Activated CD4-positive, alpha-beta T cell treated with anti-CD3 and anti-CD28 coated beads, Interleukin-2, amount 50 U/mL, for 1 hour (primary cell): ENCODE measurements around the gene EHD1.

Source experiments
- DNase-seq: peaks from one replicate; pipeline ENCODE4 v3.0.0-alpha.2; 2020

Gene EHD1

GRCh38 chr11:64871492-64871891 is 6.9 kb downstream of the EHD1 start:
- DNase-seq = no peak

- DNase-seq = no peak
These were observed 7.4 kb downstream of the EHD1 start for GRCh38 chr11:64870893-64871466.

DNA sequence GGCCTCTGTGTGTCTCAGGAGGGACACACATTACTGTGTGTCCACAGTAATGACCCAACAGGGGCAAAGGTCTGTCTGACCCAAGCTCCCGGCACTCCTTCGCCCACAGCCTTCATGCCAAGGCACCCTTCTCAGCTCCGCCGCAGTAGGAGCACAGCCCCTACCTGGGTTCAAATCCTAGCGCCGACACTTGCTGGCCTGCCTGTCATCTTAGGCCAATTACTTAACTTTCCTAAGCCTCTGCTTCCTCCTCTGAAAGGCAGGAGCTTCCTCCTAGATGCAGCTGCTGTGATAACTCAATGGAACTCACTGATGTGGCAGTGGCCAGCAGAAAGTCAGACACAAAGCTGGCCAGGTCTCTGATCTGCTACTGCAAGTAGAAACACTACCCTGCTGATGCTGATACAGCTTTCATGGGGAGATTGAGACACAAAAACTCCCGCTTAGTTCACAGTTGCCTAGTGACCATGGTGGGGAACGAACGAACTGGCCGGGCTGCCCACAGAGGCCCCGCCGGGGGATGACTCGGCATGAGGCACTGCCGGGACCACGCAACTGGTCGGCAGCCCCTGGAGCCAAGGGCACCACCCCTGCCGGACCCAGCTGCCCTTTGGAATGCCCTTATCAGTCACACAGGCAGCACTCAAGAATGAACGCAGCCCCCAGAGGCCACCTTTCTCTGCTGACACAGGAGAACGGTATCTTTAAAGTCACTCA is 8.1 kb downstream of the EHD1 start:
- no peak for DNase-seq

GRCh38 chr11:64869571-64870175 is 8.7 kb downstream of the EHD1 start:
- no peak for DNase-seq

GRCh38 chr11:64868904-64869570 is 9.4 kb downstream of the EHD1 start:
- no peak for DNase-seq

- no peak for DNase-seq
These were observed 10.5 kb downstream of the EHD1 start for GRCh38 chr11:64867748-64868462.

DNA sequence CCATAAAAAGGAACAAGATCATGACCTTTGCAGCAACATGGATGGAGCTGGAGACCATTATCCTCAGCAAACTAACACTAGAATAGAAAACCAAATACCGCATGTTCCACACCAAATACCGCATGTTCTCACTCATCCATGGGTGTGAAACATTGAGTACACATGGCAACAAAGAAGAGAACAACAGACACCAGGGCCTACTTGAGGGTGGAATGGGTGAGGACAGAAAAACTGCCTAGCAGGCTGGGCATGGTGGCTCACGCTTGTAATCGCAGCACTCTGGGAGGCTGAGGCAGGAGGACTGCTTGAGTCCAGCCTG is 12.3 kb downstream of the EHD1 start:
- no peak for DNase-seq

GRCh38 chr11:64865286-64866172 is 12.9 kb downstream of the EHD1 start:
- DNase-seq = no peak

- no peak for DNase-seq
These were observed 13.7 kb downstream of the EHD1 start for GRCh38 chr11:64864473-64865285.

DNA sequence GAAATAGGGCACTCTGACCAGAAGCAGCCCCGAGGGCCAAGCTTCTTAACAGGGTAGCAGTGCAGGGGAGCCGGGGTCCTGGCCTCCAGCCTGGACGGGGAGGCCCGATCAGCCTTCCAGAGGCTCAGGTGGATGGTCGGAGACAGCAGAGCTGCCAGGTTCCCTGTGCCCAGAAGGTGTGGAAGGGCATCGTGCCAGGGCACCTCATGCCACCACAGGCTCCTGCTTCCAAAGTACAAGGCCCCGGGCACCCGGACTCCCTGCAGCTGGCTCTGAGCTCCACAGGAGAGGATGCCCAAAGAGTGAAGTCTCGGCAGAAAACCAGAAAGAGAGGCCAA is 14.3 kb downstream of the EHD1 start:
- no peak for DNase-seq

- DNase-seq = no peak
These were observed 14.9 kb downstream of the EHD1 start for GRCh38 chr11:64863391-64864060.

DNA sequence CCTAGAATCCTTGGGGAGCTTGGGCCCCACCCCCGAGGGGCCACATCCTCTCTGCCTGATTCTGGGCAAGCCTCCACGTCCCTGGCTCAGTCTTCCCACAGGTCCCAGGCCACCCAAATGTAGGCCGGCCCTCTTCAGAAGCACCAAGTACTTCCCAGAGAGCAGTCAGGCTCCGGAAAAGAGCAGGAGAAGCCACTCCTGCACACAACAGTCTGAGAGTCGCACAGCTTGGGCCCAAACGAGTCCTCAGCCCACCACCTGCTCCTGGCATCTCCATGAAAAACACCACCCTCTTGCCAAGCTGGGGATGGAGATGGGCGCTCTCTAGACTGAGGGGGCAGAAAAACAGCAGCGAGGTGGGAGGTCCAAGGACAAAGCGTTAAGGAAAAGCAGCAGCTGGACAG is 15.4 kb downstream of the EHD1 start:
- DNase-seq = no peak

- no peak for DNase-seq
These were observed 17.0 kb downstream of the EHD1 start for GRCh38 chr11:64861227-64861975.

DNA sequence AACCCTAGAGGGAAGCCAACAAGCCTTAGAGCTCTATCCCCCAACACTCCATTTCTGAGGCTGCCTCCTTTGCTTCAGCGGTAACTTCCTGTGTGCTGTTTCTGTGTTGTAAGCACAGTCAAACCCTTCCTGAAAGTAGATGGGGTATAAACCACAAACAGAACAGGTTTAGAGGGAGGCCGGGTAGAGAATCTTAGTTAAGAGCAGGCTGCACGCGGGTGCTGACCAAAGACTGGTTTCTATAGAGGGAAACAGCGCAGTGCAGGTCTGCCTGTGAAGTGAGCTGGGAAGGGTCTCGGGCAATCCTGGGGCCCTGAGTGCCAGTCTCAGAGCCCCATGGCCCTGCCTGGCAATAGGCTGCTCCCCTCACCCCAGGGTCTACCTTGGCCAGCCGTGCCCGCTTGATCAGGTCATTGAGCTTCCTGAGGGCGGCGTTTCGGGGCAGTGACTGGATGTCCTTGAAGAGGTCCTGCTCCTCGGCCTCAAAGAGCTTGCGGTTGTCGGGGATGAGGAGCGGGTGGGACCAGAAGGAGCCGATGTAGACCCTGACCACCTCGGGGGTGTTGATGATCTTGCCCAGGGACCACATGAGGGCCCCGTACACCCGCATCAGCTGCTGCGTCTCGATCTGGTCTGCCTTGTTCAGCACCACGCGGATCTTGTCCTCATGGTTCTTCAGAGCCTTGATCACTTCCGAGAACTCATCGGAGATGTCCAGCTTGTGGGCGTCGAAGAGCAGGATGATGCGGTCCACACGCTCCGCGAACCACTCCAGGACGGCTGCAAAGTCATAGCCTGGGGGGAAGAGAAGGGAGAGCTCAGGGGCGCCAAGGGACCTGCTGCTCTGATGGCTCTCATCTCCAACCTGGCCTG is 18.6 kb downstream of the EHD1 start:
- DNase-seq = peak; percentile 41

DNA sequence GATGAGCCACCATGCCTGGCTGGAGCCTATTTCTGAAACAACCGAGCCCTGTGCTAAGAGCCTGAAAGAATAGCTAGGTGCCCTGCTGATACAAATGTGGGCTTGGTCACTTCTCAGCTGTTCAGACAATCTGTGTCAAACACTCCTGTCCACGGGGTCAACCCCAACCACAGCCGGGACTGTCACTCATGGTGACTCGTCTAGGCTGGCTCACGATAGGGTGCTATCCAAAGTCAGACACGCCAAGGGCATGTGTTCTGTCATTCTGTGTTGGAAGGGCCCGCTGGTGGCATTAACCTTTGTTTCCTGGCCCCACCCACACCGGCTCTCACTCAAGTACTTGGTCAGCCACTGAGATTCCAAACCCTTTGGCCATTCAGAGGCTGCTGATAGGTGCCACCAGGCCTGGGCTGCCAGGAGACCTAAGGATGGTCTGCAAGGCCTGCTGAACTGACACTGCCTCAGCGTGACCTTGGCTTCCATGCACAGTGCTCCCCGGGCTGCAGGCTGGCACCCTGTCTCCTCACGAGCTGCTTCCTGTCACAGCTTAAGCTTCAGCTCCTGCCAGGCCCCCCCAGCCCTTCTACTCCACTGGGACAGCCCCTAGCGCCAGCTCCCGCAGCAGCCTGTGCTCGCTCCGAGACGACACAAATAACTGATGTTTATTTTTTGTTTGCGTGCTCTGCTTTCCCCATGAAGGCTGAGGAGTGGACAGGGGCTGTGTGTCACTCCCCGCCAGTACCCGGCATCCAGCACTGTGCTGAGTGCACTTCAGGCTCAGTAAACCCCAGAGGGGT is 19.8 kb downstream of the EHD1 start:
- DNase-seq = peak; percentile 58

GRCh38 chr11:64857485-64857884 is 20.9 kb downstream of the EHD1 start:
- no peak for DNase-seq

DNA sequence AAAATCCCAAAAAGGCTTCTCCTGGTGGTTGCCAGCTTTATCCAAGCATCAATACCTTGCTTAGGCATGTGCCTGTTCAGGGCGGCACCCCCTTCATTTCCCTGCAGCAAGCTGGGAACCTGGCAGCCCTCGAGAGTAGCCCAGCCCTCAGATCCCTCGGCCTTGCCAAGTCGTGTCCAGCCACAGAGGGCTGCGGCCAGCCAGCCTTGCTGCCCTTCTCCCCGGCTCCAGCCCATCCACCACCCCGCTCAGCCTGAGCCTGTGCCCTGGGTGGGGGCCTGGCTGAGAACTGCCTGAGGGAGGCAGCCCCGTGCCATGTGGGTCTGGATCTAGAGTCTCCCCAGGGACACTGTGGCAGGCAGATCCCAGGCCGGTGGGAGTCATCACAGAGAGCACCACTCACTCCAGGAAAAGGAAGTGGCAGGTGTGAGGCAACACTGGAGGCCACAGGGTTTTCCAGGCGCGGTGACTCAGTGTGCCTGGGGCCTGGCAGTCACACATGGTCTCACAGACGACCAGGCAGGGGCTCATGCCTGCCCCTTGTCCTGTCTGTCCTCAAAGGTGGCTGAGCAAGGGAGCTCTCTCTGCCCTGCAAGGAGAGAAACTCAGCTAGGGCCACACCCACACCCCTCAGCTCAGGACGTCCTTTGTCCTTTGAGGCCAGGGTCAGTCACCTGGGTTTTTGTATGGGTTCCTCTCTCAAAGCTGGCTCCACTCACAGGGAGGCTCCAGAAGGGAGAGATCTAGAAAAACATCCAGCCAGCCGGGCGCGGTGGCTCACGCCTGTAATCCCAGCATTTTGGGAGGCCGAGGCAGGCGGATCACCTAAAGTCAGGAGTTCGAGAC is 21.8 kb downstream of the EHD1 start:
- DNase-seq = peak; percentile 42
